Activated naive CD8-positive, alpha-beta T cell treated with anti-CD3 and anti-CD28 coated beads for 36 hours (primary cell): ENCODE measurements around the gene ZEB1. TPM values are rescaled to one million over a fixed set of nuclear protein-coding genes. Genes with fewer than 3 reads are reported as not detected.
A peak's percentile ranks its signal among the peaks of the same experiment; 100 is the strongest.

Experiments used
- DNase-seq: peaks from one replicate; pipeline ENCODE4 v3.0.0; 2021
- H3K27ac Mint-ChIP-seq: one replicate; pipeline ENCODE4 v1.8.0; 2022; ENCODE audit warnings: mild to moderate bottlenecking, moderate library complexity, mixed read lengths
- H3K27me3 Mint-ChIP-seq: one replicate; pipeline ENCODE4 v1.8.0; 2022; ENCODE audit warnings: mild to moderate bottlenecking, mixed read lengths
- H3K36me3 Mint-ChIP-seq: one replicate; pipeline ENCODE4 v1.8.0; 2021; ENCODE audit warnings: mild to moderate bottlenecking, mixed read lengths
- H3K4me1 Mint-ChIP-seq: one replicate; pipeline ENCODE4 v1.8.0; 2021; ENCODE audit warnings: mixed read lengths
- H3K4me3 Mint-ChIP-seq: one replicate; pipeline ENCODE4 v1.8.0; 2022; ENCODE audit warnings: mild to moderate bottlenecking, moderate library complexity, mixed read lengths
- H3K9me3 Mint-ChIP-seq: one replicate; pipeline ENCODE4 v1.8.0; 2022; ENCODE audit warnings: mixed read lengths
- total RNA-seq, 2 experiments: library from RNA; stranded (reverse); gene quantifications; one replicate each; pipeline ENCODE4 v1.2.3, GENCODE V29; 2021

The ZEB1 gene
- total RNA-seq, 2 experiments from 2014 or later = 23.5 to 27.8 TPM

DNA sequence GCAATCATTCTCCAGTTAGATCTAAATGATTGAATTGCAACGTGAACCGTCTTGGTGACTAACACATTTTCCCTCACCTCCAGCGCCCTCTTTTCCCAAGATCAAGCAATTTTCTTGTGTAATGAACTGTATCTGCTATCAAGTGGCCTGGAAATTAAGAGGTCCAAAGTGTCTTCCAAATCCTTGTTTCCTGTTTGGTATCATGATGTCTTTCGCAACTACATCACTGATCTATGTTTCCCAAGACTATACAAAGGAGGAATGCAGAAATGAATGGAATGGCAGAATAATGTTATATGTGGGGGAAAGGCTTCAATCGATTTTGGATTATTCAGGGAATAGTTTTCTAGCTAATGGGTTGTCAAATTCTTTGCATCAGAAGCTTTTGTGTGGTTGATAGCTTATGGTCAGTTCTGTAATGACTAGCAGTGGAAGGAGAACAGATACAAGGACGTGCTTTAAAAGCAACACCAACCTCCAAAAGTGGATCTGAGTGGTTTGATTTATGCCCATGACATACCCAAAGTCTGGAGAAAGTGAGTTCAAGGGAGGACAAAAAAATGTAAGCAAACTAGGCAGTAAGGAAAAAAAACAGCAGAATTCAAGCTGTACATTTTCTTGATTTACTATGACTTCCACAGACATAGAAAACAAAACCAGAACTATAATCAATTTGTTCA is 14.6 kb upstream of the ZEB1 start:
- DNase-seq = no peak
- peaks cover 6% of the 10 kb centered on the region for H3K36me3 Mint-ChIP-seq
- H3K9me3 Mint-ChIP-seq = no peaks in the 10 kb centered on the region
- H3K27ac Mint-ChIP-seq = no peak overlapping the region
- H3K27me3 Mint-ChIP-seq = no peaks in the 10 kb centered on the region
- H3K4me3 Mint-ChIP-seq = no peak overlapping the region
- peaks cover 2% of the 10 kb centered on the region for H3K4me1 Mint-ChIP-seq

DNA sequence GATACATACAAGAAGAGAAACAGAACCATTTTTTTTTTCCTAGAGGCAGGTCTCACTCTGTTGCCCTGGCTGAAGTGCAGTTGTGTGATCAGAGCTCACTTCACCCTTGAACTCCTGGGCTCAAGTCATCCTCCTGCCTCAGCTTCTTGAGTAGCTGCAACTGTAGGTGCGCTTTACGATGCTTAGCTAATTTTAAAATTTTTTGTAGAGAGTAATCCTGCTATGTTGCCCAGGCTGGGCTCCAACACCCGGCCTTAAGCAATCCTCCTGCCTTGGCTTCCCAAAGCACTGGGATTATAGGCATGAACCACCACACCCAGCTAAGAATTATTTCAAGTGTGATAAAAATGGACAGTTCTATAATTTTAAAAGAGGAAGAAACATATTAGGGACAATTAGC is 5.6 kb upstream of the ZEB1 start:
- no peak overlapping the region for H3K4me3 Mint-ChIP-seq
- no peaks in the 10 kb centered on the region for H3K9me3 Mint-ChIP-seq
- H3K36me3 Mint-ChIP-seq = peaks cover 13% of the 10 kb centered on the region
- peaks cover 11% of the 10 kb centered on the region for H3K4me1 Mint-ChIP-seq
- no peak for DNase-seq
- no peaks in the 10 kb centered on the region for H3K27me3 Mint-ChIP-seq
- no peak overlapping the region for H3K27ac Mint-ChIP-seq

- Mint-ChIP-seq H3K9me3 (no peaks in the 10 kb centered on the region), H3K4me1 (peaks cover 11% of the 10 kb centered on the region), H3K27ac (no peak overlapping the region), H3K36me3 (peaks cover 10% of the 10 kb centered on the region), H3K4me3 (no peak overlapping the region), H3K27me3 (no peaks in the 10 kb centered on the region)
- no peak for DNase-seq
Measured at GRCh38 chr10:31314256-31315150, 4.5 kb upstream of the ZEB1 start.

- H3K4me1 Mint-ChIP-seq = peaks cover 11% of the 10 kb centered on the region
- no peak overlapping the region for H3K27ac Mint-ChIP-seq
- H3K4me3 Mint-ChIP-seq = no peak overlapping the region
- no peaks in the 10 kb centered on the region for H3K9me3 Mint-ChIP-seq
- no peak for DNase-seq
- peaks cover 10% of the 10 kb centered on the region for H3K36me3 Mint-ChIP-seq
- no peaks in the 10 kb centered on the region for H3K27me3 Mint-ChIP-seq
Measured at GRCh38 chr10:31315453-31315852, 3.6 kb upstream of the ZEB1 start.

- no peaks in the 10 kb centered on the region for H3K27me3 Mint-ChIP-seq
- H3K27ac Mint-ChIP-seq = no peak overlapping the region
- DNase-seq = no peak
- H3K4me1 Mint-ChIP-seq = peaks cover 23% of the 10 kb centered on the region
- peak overlapping the region; percentile 32 for H3K4me3 Mint-ChIP-seq
- H3K9me3 Mint-ChIP-seq = no peaks in the 10 kb centered on the region
- peaks cover 14% of the 10 kb centered on the region for H3K36me3 Mint-ChIP-seq
Measured at GRCh38 chr10:31317171-31317570, 1.8 kb upstream of the ZEB1 start.

DNA sequence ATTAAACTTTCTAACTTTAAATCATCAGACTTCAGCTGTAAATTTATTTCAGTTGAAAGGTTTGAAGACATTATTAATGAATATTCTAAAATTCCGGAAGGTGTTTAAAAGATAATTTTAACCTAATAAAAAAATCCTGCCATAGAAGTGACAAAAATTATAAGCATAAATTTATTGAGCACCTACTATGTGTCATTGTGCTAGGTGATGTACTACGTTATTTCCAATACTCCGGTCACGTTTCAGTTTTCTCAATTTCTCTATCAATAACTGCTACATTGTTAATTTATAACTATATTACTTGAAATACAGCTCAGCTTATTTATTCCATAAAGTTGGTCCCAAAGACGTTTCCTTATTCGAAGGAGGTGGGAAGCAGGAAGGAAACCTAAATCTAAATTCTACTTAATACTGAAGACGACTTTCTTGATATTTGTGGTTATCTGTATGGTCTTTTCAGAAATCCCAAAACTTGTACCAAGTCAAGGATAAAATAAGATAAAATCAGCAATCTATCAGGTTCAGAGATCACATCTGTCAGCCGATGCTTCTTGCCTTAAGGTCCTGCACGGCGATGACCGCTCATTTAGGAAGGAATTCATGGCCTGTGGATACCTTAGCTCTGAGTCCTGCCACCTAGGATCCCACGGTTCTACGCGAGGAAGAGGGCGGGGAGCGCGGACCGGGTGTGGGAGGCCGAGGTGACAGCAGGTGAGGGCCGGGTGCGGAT is 1.2 kb upstream of the ZEB1 start:
- no peaks in the 10 kb centered on the region for H3K9me3 Mint-ChIP-seq
- peak overlapping the region; percentile 98 for H3K27ac Mint-ChIP-seq
- no peaks in the 10 kb centered on the region for H3K27me3 Mint-ChIP-seq
- peaks cover 28% of the 10 kb centered on the region for H3K4me1 Mint-ChIP-seq
- peak overlapping the region; percentile 99 for H3K4me3 Mint-ChIP-seq
- peaks cover 14% of the 10 kb centered on the region for H3K36me3 Mint-ChIP-seq
- DNase-seq = peak; percentile 79

GRCh38 chr10:31318382-31318853 is 598 bp upstream of the ZEB1 start:
- peaks cover 14% of the 10 kb centered on the region for H3K36me3 Mint-ChIP-seq
- peak overlapping the region; percentile 99 for H3K4me3 Mint-ChIP-seq
- no peaks in the 10 kb centered on the region for H3K27me3 Mint-ChIP-seq
- H3K9me3 Mint-ChIP-seq = no peaks in the 10 kb centered on the region
- H3K27ac Mint-ChIP-seq = peak overlapping the region; percentile 98
- peaks cover 30% of the 10 kb centered on the region for H3K4me1 Mint-ChIP-seq
- DNase-seq = peak; percentile 64

DNA sequence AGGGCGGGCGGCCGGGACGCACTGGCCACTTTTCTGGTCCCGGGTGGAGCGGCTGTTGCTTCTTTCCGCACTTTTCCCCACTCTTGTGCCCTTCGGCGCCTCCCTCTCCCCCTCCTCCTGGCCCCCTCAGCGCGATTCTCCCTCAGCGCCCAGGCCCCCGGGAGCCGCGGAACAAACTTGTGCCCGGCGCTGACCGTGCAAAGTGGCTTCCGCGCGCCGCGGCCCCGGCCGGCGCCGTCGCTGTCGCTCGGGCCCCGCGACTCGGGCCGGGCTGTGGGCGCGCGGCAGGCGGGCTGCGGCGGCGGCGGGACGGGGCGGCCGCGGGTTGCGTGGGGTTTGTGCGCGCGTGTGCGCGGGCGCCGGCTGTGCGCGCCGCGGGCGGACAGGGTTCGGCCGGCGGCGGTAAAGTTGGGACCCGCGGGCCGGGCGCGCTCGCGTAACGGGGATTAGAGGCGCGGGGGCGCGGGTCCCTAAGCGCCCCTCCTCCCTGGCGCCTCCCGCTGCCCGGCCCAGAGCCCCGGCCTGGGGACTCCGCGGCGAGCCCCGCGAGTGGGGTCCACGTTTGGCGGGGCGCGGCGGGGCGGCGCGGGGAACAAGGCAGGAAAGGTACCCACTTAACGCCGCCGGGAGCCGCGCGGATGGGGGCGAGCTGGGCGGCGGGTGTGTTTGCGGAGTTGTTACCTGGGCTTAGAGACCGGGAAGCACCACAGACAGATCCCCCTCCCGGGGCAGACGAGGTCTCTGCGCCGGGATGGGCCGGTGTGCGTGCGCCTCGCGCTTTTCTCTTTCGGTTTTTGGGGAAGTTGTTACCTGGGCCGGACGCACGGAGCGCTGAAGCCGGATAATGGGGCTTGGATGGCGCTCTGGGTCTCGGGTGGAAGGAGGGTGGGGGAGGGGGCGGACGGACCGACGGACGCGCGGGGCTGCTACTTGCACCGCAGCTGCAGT is 860 bp downstream of the ZEB1 start:
- DNase-seq = peak; percentile 62
- Mint-ChIP-seq H3K9me3 (no peaks in the 10 kb centered on the region), H3K4me1 (peaks cover 35% of the 10 kb centered on the region), H3K27me3 (no peaks in the 10 kb centered on the region), H3K27ac (peak overlapping the region; percentile 98), H3K36me3 (peaks cover 12% of the 10 kb centered on the region), H3K4me3 (peak overlapping the region; percentile 99)

DNA sequence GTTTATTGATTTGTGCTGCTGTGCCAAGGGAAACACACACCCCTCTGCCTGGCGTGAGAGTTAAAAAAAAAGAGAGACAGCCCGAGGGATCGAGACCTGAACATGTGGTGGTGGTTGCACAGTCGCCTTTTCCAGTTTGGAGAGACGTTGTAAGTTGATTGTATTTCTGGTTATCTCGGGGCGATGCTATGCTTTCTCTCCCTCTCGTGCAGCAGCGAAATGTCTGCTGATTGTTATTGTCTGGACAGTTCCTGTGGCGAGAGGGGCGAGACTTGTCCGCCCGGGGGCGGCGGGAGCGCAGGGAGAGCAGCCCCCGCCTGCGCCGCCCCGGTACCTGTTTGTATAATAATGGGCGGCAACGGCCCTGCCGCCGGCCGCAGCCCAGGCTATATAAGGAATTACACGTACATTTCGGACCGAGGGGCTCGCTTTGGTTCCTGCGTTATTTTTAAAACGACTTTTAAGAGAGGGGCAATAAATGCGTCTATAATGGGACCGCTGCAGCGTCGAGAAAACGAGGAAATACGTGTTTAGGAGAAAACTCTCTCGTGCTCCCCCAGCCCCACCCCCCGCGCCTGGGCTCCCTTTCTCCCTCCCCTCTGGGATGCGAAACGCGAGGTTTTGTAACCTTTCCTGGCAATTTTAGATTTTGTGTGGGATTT is 1.7 kb downstream of the ZEB1 start:
- peak overlapping the region; percentile 92 for H3K27ac Mint-ChIP-seq
- peak overlapping the region; percentile 90 for H3K4me3 Mint-ChIP-seq
- no peaks in the 10 kb centered on the region for H3K9me3 Mint-ChIP-seq
- DNase-seq = peak; percentile 41
- no peaks in the 10 kb centered on the region for H3K27me3 Mint-ChIP-seq
- peaks cover 36% of the 10 kb centered on the region for H3K4me1 Mint-ChIP-seq
- H3K36me3 Mint-ChIP-seq = peaks cover 12% of the 10 kb centered on the region

DNA sequence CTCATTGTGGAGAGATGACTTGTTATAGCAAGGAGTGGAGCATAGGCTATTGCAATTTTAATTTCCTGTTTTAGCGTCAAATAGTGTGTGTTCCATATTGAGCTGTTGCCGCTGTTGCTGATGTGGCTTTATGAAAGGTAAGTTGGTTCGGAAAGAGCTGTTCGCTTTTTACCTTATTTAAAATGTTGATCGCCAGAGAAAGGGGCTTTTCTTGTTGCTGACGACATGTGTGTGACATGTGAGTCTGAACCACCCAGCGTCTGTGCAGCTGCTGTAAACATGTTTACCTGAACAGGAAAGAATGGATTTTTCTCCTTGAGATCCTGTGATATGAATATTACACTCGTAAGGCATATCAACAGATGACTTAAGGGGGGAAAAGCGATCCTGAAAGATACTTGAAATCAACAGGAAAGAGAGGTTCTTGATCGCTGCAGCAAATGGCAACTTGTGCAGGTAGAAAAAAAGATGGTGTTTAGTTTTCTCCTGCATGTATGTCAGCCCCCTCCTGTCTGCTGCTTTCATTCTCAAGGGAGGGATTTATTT is 2.5 kb downstream of the ZEB1 start:
- no peaks in the 10 kb centered on the region for H3K9me3 Mint-ChIP-seq
- peaks cover 36% of the 10 kb centered on the region for H3K4me1 Mint-ChIP-seq
- H3K4me3 Mint-ChIP-seq = peak overlapping the region; percentile 90
- DNase-seq = peak; percentile 4
- H3K27ac Mint-ChIP-seq = peak overlapping the region; percentile 92
- peaks cover 12% of the 10 kb centered on the region for H3K36me3 Mint-ChIP-seq
- no peaks in the 10 kb centered on the region for H3K27me3 Mint-ChIP-seq

- H3K9me3 Mint-ChIP-seq = no peaks in the 10 kb centered on the region
- peaks cover 33% of the 10 kb centered on the region for H3K4me1 Mint-ChIP-seq
- peak overlapping the region; percentile 54 for H3K4me3 Mint-ChIP-seq
- H3K36me3 Mint-ChIP-seq = peaks cover 11% of the 10 kb centered on the region
- H3K27me3 Mint-ChIP-seq = no peaks in the 10 kb centered on the region
- H3K27ac Mint-ChIP-seq = no peak overlapping the region
- no peak for DNase-seq
Measured at GRCh38 chr10:31322647-31323046, 3.6 kb downstream of the ZEB1 start.

- Mint-ChIP-seq H3K4me3 (no peak overlapping the region), H3K27ac (no peak overlapping the region), H3K27me3 (no peaks in the 10 kb centered on the region), H3K4me1 (peaks cover 31% of the 10 kb centered on the region), H3K36me3 (peaks cover 9% of the 10 kb centered on the region), H3K9me3 (no peaks in the 10 kb centered on the region)
- no peak for DNase-seq
Measured at GRCh38 chr10:31340343-31340742, 21.3 kb downstream of the ZEB1 start.

GRCh38 chr10:31341552-31341951 is 22.5 kb downstream of the ZEB1 start:
- H3K36me3 Mint-ChIP-seq = peaks cover 9% of the 10 kb centered on the region
- peaks cover 35% of the 10 kb centered on the region for H3K4me1 Mint-ChIP-seq
- H3K9me3 Mint-ChIP-seq = no peaks in the 10 kb centered on the region
- no peak overlapping the region for H3K27ac Mint-ChIP-seq
- no peaks in the 10 kb centered on the region for H3K27me3 Mint-ChIP-seq
- no peak for DNase-seq
- H3K4me3 Mint-ChIP-seq = no peak overlapping the region
